Measurements from ENCODE around the gene ZFYVE1.
A peak's percentile ranks its signal among the peaks of the same experiment; 100 is the strongest.
"Not testable (repeated sequence)": the region's sequence is repeated elsewhere in the genome, so short reads cannot be mapped to it uniquely, and the experiment has no call there.

The ZFYVE1 gene

GRCh38 chr14:72957213-72957612 lies 69.7 kb downstream of the ZFYVE1 start:
- no peak for DNase-seq (ENCODE audit: low read depth in 2 of 2)

- not testable (repeated sequence) for DNase-seq (ENCODE audit: low read depth in 2 of 2)
Measured at GRCh38 chr14:72956741-72957140, 70.2 kb downstream of the ZFYVE1 start.

- no peak for DNase-seq (ENCODE audit: low read depth in 2 of 2)
Measured at GRCh38 chr14:72952171-72952570, 74.7 kb downstream of the ZFYVE1 start.

- DNase-seq (ENCODE audit: low read depth in 2 of 2), result peak; percentile 58 to 60
Measured at GRCh38 chr14:72948481-72949138, 78.3 kb downstream of the ZFYVE1 start.

- no peak for DNase-seq (ENCODE audit: low read depth in 2 of 2)
Measured at GRCh38 chr14:72947366-72948160, 79.3 kb downstream of the ZFYVE1 start.

GRCh38 chr14:72946491-72946890 lies 80.4 kb downstream of the ZFYVE1 start:
- no peak for DNase-seq (ENCODE audit: low read depth in 2 of 2)

GRCh38 chr14:72945356-72946027 lies 81.4 kb downstream of the ZFYVE1 start:
- no peak for DNase-seq (ENCODE audit: low read depth in 2 of 2)

GRCh38 chr14:72943876-72944430 lies 83.0 kb downstream of the ZFYVE1 start:
- no peak for DNase-seq (ENCODE audit: low read depth in 2 of 2)

- DNase-seq (ENCODE audit: low read depth in 2 of 2), result no peak
Measured at GRCh38 chr14:72942934-72943333, 84.0 kb downstream of the ZFYVE1 start.

GRCh38 chr14:72941286-72941985 lies 85.5 kb downstream of the ZFYVE1 start:
- no peak for DNase-seq (ENCODE audit: low read depth in 2 of 2)

- no peak for DNase-seq (ENCODE audit: low read depth in 2 of 2)
Measured at GRCh38 chr14:72939630-72940029, 87.3 kb downstream of the ZFYVE1 start.

GRCh38 chr14:72932893-72933292 lies 94.0 kb downstream of the ZFYVE1 start:
- no peak for DNase-seq (ENCODE audit: low read depth in 2 of 2)

- DNase-seq (ENCODE audit: low read depth in 2 of 2), result no peak
Measured at GRCh38 chr14:72929316-72930080, 97.4 kb downstream of the ZFYVE1 start.

- DNase-seq (ENCODE audit: low read depth in 2 of 2), result no peak
Measured at GRCh38 chr14:72928872-72929271, 98.0 kb downstream of the ZFYVE1 start.

GRCh38 chr14:72926292-72927028 lies 100.4 kb downstream of the ZFYVE1 start, which contains the start of gene DCAF4:
Gene DCAF4, plus strand, starts transcription at chr14:72926464. Its CDS starts 11,515 bp downstream, at chr14:72937979.
- peak; percentile 63 to 87 for DNase-seq (ENCODE audit: low read depth in 2 of 2)

GRCh38 chr14:72925815-72926291 lies 101.1 kb downstream of the ZFYVE1 start:
- peak in 1 of 2 donors; percentile 91 for DNase-seq (ENCODE audit: low read depth in 2 of 2)

- DNase-seq (ENCODE audit: low read depth in 2 of 2), result no peak
Measured at GRCh38 chr14:72925171-72925759, 101.6 kb downstream of the ZFYVE1 start.

GRCh38 chr14:72924337-72924736 lies 102.6 kb downstream of the ZFYVE1 start:
- no peak for DNase-seq (ENCODE audit: low read depth in 2 of 2)

- DNase-seq (ENCODE audit: low read depth in 2 of 2), result no peak
Measured at GRCh38 chr14:72921396-72921795, 105.5 kb downstream of the ZFYVE1 start.

GRCh38 chr14:72920008-72920407 lies 106.9 kb downstream of the ZFYVE1 start:
- no peak for DNase-seq (ENCODE audit: low read depth in 2 of 2)

Measured in stimulated activated CD4-positive, alpha-beta T cell treated with anti-CD3 and anti-CD28 coated beads, Interleukin-1b, Interleukin-23, amount 100 ng/mL, for 4 hours (primary cell).